DOHH2 (cell line): ENCODE data around the gene CAPN10.

Experiments
- H3F3A ChIP-seq: fragments of 200-600 bp; sonication (generic), shearing (Covaris generic); 2 replicates; pipeline ENCODE4 v1.6.0; 2016; ENCODE audit warnings: antibody characterized with exemption, mild to moderate bottlenecking; ENCODE audit not compliant: control insufficient read depth, insufficient read depth
- H3K27ac ChIP-seq: fragments of 200-600 bp; sonication (generic); 2 replicates; pipeline ENCODE4 v1.5.1; 2014; ENCODE audit warnings: low read depth, mild to moderate bottlenecking, low read length, moderate library complexity
- H3K27me3 ChIP-seq: fragments of 200-600 bp; sonication (generic); 2 replicates; pipeline ENCODE4 v1.6.1; 2014; ENCODE audit warnings: mild to moderate bottlenecking, low read length, mixed read lengths; ENCODE audit not compliant: control insufficient read depth
- H3K36me3 ChIP-seq: fragments of 200-600 bp; sonication (generic); 2 replicates; pipeline ENCODE4 v1.6.1; 2014; ENCODE audit warnings: mild to moderate bottlenecking, low read length, moderate library complexity, mixed read lengths; ENCODE audit not compliant: control insufficient read depth
- H3K4me1 ChIP-seq: fragments of 200-600 bp; sonication (generic); 2 replicates; pipeline ENCODE4 v1.6.1; 2014; ENCODE audit warnings: mild to moderate bottlenecking, low read length, mixed read lengths; ENCODE audit not compliant: control insufficient read depth
- H3K4me2 ChIP-seq: fragments of 200-600 bp; sonication (generic); 2 replicates; pipeline ENCODE4 v1.6.0; 2014; ENCODE audit warnings: mild to moderate bottlenecking, low read length, moderate library complexity
- H3K4me3 ChIP-seq: fragments of 200-600 bp; sonication (generic); 2 replicates; pipeline ENCODE4 v1.5.1; 2014; ENCODE audit warnings: mild to moderate bottlenecking, low read length, mixed read lengths
- H3K79me2 ChIP-seq: fragments of 200-600 bp; sonication (generic); 2 replicates; pipeline ENCODE4 v1.6.1; 2014; ENCODE audit warnings: mild to moderate bottlenecking, low read length, mixed read lengths; ENCODE audit not compliant: control insufficient read depth
- H3K9me2 ChIP-seq: fragments of 200-600 bp; sonication (generic); replicated peaks from 2 replicates; pipeline ENCODE4 v1.6.1; 2014; ENCODE audit warnings: mild to moderate bottlenecking, low read length, mixed read lengths; ENCODE audit not compliant: control insufficient read depth
- H3K9me3 ChIP-seq: fragments of 200-600 bp; sonication (generic); 2 replicates; pipeline ENCODE4 v1.6.1; 2014; ENCODE audit warnings: antibody characterized with exemption, low read length, mixed read lengths; ENCODE audit not compliant: control insufficient read depth, insufficient read depth
- H4K20me1 ChIP-seq: fragments of 200-600 bp; sonication (generic); 2 replicates; pipeline ENCODE4 v1.6.0; 2014; ENCODE audit warnings: low read depth, mild to moderate bottlenecking, antibody characterized with exemption, low read length, moderate library complexity; ENCODE audit not compliant: control insufficient read depth, insufficient read depth
- CTCF ChIP-seq: fragments of 200-600 bp; sonication (generic); IDR thresholded peaks from one replicate; pipeline ENCODE4 v1.5.1; 2014; ENCODE audit warnings: antibody characterized with exemption, mild to moderate bottlenecking, low read depth, low read length; ENCODE audit not compliant: poor library complexity, severe bottlenecking
- EZH2phosphoT487 ChIP-seq: fragments of 200-600 bp; sonication (generic); IDR thresholded peaks from 2 replicates; pipeline ENCODE4 v1.6.1; 2017; ENCODE audit warnings: borderline replicate concordance, mild to moderate bottlenecking, antibody characterized with exemption, low read length, moderate library complexity, mixed read lengths

CAPN10 gene

GRCh38 chr2:240602266-240603050 lies 15.9 kb downstream of the CAPN10 start:
- Histone ChIP-seq H3K9me2 (no peaks in the 10 kb centered on the region), H3K4me1 (no peaks in the 10 kb centered on the region), H3K9me3 (no peaks in the 10 kb centered on the region), H3K27ac (no peak overlapping the region), H4K20me1 (no peaks in the 10 kb centered on the region), H3K79me2 (no peaks in the 10 kb centered on the region), H3K4me2 (no peak overlapping the region), H3K27me3 (no peaks in the 10 kb centered on the region), H3F3A (no peaks in the 10 kb centered on the region), H3K36me3 (peaks cover 8% of the 10 kb centered on the region; the same call in 1 of the 2 replicates), H3K4me3 (no peak overlapping the region)
- TF ChIP-seq CTCF: no peak
- no peak for TF ChIP-seq EZH2phosphoT487

GRCh38 chr2:240603081-240603835 lies 16.7 kb downstream of the CAPN10 start:
- H3K79me2 ChIP-seq: no peaks in the 10 kb centered on the region
- H3K9me2 ChIP-seq: no peaks in the 10 kb centered on the region
- H3K4me3 ChIP-seq: no peak overlapping the region
- H3K27ac ChIP-seq: no peak overlapping the region
- H4K20me1 ChIP-seq: no peaks in the 10 kb centered on the region
- no peaks in the 10 kb centered on the region for H3K27me3 ChIP-seq
- peaks cover 4% of the 10 kb centered on the region; the same call in 1 of the 2 replicates for H3K36me3 ChIP-seq
- H3K4me1 ChIP-seq: no peaks in the 10 kb centered on the region
- H3K4me2 ChIP-seq: no peak overlapping the region
- H3K9me3 ChIP-seq: no peaks in the 10 kb centered on the region
- TF ChIP-seq CTCF (no peak), EZH2phosphoT487 (no peak)
- H3F3A ChIP-seq: no peaks in the 10 kb centered on the region

- no peak for TF ChIP-seq EZH2phosphoT487
- TF ChIP-seq CTCF: no peak
- no peak overlapping the region for H3K4me2 ChIP-seq
- H3K27me3 ChIP-seq: no peaks in the 10 kb centered on the region
- no peaks in the 10 kb centered on the region; the same call in 1 of the 2 replicates for H3K36me3 ChIP-seq
- no peaks in the 10 kb centered on the region for H3F3A ChIP-seq
- H3K4me1 ChIP-seq: no peaks in the 10 kb centered on the region
- no peak overlapping the region for H3K27ac ChIP-seq
- no peak overlapping the region for H3K4me3 ChIP-seq
- H4K20me1 ChIP-seq: no peaks in the 10 kb centered on the region
- no peaks in the 10 kb centered on the region for H3K9me2 ChIP-seq
- no peaks in the 10 kb centered on the region for H3K79me2 ChIP-seq
- H3K9me3 ChIP-seq: no peaks in the 10 kb centered on the region
Measured at GRCh38 chr2:240603846-240604245, 17.3 kb downstream of the CAPN10 start.
